HG02763 (cell line): Measurements from ENCODE around the gene MYO9B.
A peak's percentile ranks its signal among the peaks of the same experiment; 100 is the strongest.
"Not testable (repeated sequence)": the region's sequence is repeated elsewhere in the genome, so short reads cannot be mapped to it uniquely, and the experiment has no call there.

ENCODE experiments used
- ATAC-seq: cut with Tn5 transposase; IDR thresholded peaks from one replicate; pipeline ENCODE4 v1.9.1; 2021; ENCODE audit warnings: mild to moderate bottlenecking, moderate library complexity; ENCODE audit not compliant: unreplicated experiment

Gene MYO9B

GRCh38 chr19:17113127-17113785, 37.7 kb downstream of the MYO9B start:
- ATAC-seq: no peak

- ATAC-seq: no peak
Measured at GRCh38 chr19:17114414-17114831, 38.8 kb downstream of the MYO9B start.

- no peak for ATAC-seq
Measured at GRCh38 chr19:17116996-17117702, 41.6 kb downstream of the MYO9B start.

- no peak for ATAC-seq
Measured at GRCh38 chr19:17118957-17119356, 43.4 kb downstream of the MYO9B start.

GRCh38 chr19:17121736-17122293, 46.2 kb downstream of the MYO9B start:
- no peak for ATAC-seq

- no peak for ATAC-seq
Measured at GRCh38 chr19:17123041-17123440, 47.5 kb downstream of the MYO9B start.

GRCh38 chr19:17124025-17124424, 48.4 kb downstream of the MYO9B start:
- ATAC-seq: no peak

- ATAC-seq: peak; percentile 58
Measured at GRCh38 chr19:17125062-17125727, 49.6 kb downstream of the MYO9B start.

GRCh38 chr19:17125728-17126677, 50.4 kb downstream of the MYO9B start:
- peak; percentile 59 for ATAC-seq

- ATAC-seq: no peak
Measured at GRCh38 chr19:17127671-17128070, 52.1 kb downstream of the MYO9B start.

- no peak for ATAC-seq
Measured at GRCh38 chr19:17128403-17128802, 52.8 kb downstream of the MYO9B start.

- no peak for ATAC-seq
Measured at GRCh38 chr19:17128820-17129219, 53.2 kb downstream of the MYO9B start.

- no peak for ATAC-seq
Measured at GRCh38 chr19:17129377-17129776, 53.8 kb downstream of the MYO9B start.

GRCh38 chr19:17135001-17135853, 59.6 kb downstream of the MYO9B start:
- peak; percentile 60 for ATAC-seq

GRCh38 chr19:17136021-17136420, 60.4 kb downstream of the MYO9B start:
- no peak for ATAC-seq

- no peak for ATAC-seq
Measured at GRCh38 chr19:17136617-17137016, 61.0 kb downstream of the MYO9B start.

- no peak for ATAC-seq
Measured at GRCh38 chr19:17137417-17137816, 61.8 kb downstream of the MYO9B start.

- not testable (repeated sequence) for ATAC-seq
Measured at GRCh38 chr19:17138052-17138846, 62.7 kb downstream of the MYO9B start.
